Osteoblast (primary cell): ENCODE data around the gene RASSF4. TPM values are rescaled to one million over a fixed set of nuclear protein-coding genes. Genes with fewer than 3 reads are reported as not detected.

Experiments used
- DNase-seq: peaks from one replicate; pipeline ENCODE4 v3.0.0; 2011; ENCODE audit warnings: low spot score, mixed read lengths; ENCODE audit not compliant: insufficient read length; ENCODE audit errors: missing footprints
- H2AFZ ChIP-seq: 2 replicates; pipeline ENCODE4 v1.6.0; 2011; ENCODE audit warnings: mild to moderate bottlenecking, low read length
- H3K27ac ChIP-seq: 2 replicates; pipeline ENCODE4 v1.5.1; 2011; ENCODE audit warnings: mild to moderate bottlenecking, low read depth, low read length, moderate library complexity
- H3K27me3 ChIP-seq: 2 replicates; pipeline ENCODE4 v1.6.0; 2012; ENCODE audit warnings: mild to moderate bottlenecking, control low read depth, inconsistent platforms, low read length, moderate library complexity; ENCODE audit not compliant: insufficient read depth
- H3K36me3 ChIP-seq: 2 replicates; pipeline ENCODE4 v1.5.1; 2011; ENCODE audit warnings: mild to moderate bottlenecking, low read length, control low read depth, moderate library complexity; ENCODE audit not compliant: insufficient read depth
- H3K4me1 ChIP-seq: 2 replicates; pipeline ENCODE4 v1.5.1; 2011; ENCODE audit warnings: mild to moderate bottlenecking, low read length, control low read depth, moderate library complexity; ENCODE audit not compliant: insufficient read depth
- H3K4me2 ChIP-seq: 2 replicates; pipeline ENCODE4 v1.6.0; 2011; ENCODE audit warnings: mild to moderate bottlenecking, low read length; ENCODE audit not compliant: insufficient read depth
- H3K4me3 ChIP-seq: fragments of 200-600 bp; sonication (generic); 3 replicates; pipeline ENCODE4 v1.5.1; 2012; ENCODE audit warnings: mild to moderate bottlenecking, low read length, inconsistent platforms; ENCODE audit not compliant: insufficient read depth
- H3K79me2 ChIP-seq: 2 replicates; pipeline ENCODE4 v1.6.0; 2012; ENCODE audit warnings: mild to moderate bottlenecking, low read length, control low read depth, inconsistent platforms; ENCODE audit not compliant: insufficient read depth
- H3K9me3 ChIP-seq: 2 replicates; pipeline ENCODE4 v1.5.1; 2011; ENCODE audit warnings: low read depth, low read length, control low read depth
- H4K20me1 ChIP-seq: 2 replicates; pipeline ENCODE4 v1.6.0; 2012; ENCODE audit warnings: mild to moderate bottlenecking, low read length, control low read depth; ENCODE audit not compliant: insufficient read depth
- total RNA-seq: library from RNA; depleted of rRNA; stranded (reverse); fragments of >200 nt; gene quantifications from 2 replicates; pipeline ENCODE4 v1.2.3, GENCODE V29; 2012
- TF ChIP-seq, protein P1 (sequence below): IDR thresholded peaks from 2 replicates; pipeline ENCODE4 v1.5.1; 2011; ENCODE audit warnings: mild to moderate bottlenecking, low read depth, low read length, moderate library complexity; ENCODE audit errors: extremely low read depth

Gene RASSF4
- total RNA-seq, 1 donor: 4.0 TPM

DNA sequence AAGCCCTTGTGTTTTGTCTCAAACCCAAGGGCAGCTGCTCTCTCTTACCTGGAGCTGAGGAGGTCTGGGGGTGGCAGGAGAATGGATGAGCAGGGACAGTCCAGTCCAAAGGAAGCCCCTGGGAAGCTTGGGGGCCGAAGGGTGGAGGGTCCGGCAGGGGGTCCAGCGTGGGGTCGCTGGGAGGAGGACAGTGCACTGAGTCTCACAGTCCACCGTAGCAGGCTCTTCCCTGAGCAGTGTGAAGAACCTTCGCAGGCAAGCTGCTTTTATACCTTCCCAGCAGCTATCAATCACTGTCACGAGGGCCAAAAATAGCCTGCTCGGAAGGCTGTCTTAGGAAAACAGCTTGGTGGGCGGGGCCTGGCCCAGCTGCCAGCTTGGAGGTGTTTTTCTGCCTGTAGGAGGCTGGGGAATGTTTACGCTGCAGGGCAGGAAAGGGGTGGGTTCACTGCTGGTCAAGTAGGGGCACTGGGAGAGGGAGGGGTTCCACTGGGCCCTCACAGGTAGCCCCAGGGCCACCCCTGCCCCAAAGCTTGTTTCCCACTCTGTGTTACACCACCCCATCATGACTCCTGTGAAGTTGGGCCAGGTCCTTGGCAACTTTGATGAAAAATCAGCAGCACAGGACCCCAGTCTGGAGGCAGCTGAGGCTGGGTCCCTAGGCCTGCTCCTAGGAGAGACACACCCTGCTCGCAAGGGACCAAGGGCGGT is 19.1 kb downstream of the RASSF4 start, which contains the start of gene DEPP1:
Gene DEPP1 (minus strand): TSS at position 240 of the 711 bp plus-strand sequence. CDS start 779 bp downstream, outside the sequence.
- H3K9me3 ChIP-seq: no peaks in the 10 kb centered on the region
- peak within 1 kb of the TSS; percentile 71 for H3K27ac ChIP-seq
- no peaks in the 10 kb centered on the region for H3K36me3 ChIP-seq
- peak within 1 kb of the TSS; percentile 92 for H3K4me2 ChIP-seq
- TF ChIP-seq, protein P1, sequence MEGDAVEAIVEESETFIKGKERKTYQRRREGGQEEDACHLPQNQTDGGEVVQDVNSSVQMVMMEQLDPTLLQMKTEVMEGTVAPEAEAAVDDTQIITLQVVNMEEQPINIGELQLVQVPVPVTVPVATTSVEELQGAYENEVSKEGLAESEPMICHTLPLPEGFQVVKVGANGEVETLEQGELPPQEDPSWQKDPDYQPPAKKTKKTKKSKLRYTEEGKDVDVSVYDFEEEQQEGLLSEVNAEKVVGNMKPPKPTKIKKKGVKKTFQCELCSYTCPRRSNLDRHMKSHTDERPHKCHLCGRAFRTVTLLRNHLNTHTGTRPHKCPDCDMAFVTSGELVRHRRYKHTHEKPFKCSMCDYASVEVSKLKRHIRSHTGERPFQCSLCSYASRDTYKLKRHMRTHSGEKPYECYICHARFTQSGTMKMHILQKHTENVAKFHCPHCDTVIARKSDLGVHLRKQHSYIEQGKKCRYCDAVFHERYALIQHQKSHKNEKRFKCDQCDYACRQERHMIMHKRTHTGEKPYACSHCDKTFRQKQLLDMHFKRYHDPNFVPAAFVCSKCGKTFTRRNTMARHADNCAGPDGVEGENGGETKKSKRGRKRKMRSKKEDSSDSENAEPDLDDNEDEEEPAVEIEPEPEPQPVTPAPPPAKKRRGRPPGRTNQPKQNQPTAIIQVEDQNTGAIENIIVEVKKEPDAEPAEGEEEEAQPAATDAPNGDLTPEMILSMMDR: no peak
- H2AFZ ChIP-seq: peak within 1 kb of the TSS; percentile 73
- peaks cover 18% of the 10 kb centered on the region for H3K79me2 ChIP-seq
- peak; percentile 94 for DNase-seq
- H4K20me1 ChIP-seq: no peaks in the 10 kb centered on the region
- peak within 1 kb of the TSS; percentile 75 for H3K4me3 ChIP-seq
- no peaks in the 10 kb centered on the region for H3K27me3 ChIP-seq
- peaks cover 79% of the 10 kb centered on the region for H3K4me1 ChIP-seq

DNA sequence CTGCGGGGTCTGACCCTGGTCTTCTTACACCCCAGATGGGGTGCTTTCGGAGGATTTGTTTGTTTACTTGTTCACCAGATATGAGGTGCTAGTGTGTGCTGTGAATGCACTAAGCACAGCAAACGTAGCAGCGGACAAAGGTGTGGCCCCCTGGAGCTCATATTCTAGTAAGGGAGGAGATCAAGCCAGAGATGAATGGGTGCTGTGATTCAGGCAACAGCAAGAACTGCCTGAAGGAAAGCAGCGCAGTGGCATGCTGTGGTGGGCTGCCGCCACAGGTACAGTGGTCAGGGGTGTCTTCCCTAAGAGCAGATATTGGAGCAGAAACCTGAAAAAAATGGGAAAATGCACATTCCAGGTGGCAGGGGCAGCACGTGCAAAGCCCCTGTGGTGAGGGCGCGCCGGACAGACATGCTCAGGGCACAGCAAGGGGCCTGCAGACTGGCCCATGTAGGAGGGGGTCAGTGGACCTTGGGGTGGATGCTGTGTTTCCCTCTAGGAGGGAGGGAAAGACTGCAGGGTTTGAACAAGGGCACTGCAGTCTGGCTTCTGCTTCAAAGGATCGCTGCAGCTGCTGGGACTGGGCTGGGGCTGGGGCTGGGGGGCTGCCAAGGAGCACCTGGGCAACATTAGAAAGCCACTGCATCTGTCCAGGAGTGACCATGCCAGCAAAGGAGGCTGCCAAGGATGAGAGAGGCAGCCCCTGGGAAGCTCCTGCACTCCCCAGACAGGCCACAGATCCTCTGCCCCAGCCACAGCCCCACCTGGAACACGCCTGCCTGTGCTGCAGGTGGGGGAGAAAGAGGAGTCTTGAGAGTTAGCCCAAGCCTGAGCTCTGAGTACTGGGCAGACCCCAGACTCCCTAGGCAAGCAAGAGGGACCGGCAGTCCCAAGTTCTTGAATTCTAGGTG is 19.9 kb downstream of the RASSF4 start:
- H3K36me3 ChIP-seq: no peaks in the 10 kb centered on the region
- peak overlapping the region; percentile 75 for H3K4me3 ChIP-seq
- H3K27ac ChIP-seq: peak overlapping the region; percentile 94
- H2AFZ ChIP-seq: peak overlapping the region; percentile 73
- H3K4me1 ChIP-seq: peaks cover 74% of the 10 kb centered on the region
- no peaks in the 10 kb centered on the region for H3K27me3 ChIP-seq
- peak overlapping the region; percentile 92 for H3K4me2 ChIP-seq
- peaks cover 18% of the 10 kb centered on the region for H3K79me2 ChIP-seq
- no peaks in the 10 kb centered on the region for H4K20me1 ChIP-seq
- no peaks in the 10 kb centered on the region for H3K9me3 ChIP-seq
- no peak for DNase-seq
- TF ChIP-seq, protein P1: no peak

DNA sequence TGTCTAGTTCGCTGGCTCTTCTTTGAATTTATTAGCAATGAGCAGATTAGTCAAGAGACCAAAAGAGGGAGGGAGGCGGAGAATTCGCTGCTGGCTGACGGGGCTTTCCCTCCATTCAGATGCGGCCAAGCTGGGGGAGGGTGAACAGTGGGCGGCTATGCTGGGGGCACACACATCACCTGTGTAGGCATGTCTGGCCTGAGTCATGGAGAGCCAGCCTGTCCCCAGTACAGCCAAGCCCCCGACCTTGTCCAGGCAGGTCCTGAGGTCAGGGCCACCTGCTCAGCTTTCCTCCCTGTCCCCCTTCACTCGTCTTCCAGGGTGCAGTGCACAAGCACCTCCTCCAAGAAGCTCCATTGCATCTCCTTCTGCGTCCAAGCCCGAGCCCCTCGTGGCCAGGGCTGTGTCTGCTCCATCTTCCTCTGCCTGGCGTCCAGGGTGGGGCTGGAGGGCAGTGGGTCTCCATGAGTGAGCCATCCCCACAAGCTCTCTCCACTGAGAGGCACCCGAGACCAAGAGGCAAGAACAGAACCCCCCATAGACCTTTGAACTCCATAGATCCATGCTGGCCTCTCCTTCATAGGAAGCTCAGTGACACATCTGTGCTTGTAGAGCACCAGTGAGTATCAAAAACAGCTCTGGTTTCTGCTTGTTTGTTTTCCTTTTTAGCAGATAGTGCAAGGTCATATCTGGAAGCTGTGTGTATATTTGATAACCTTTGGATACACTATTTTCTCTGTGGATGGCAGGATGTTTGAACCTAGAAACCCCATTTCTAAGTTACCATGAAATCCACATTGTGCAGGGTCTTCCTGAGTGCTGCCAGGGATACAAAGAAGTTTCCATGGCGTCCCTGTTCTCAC is 20.9 kb downstream of the RASSF4 start:
- TF ChIP-seq, protein P1: no peak
- peak overlapping the region; percentile 21 for H3K4me3 ChIP-seq
- no peaks in the 10 kb centered on the region for H3K27me3 ChIP-seq
- H3K9me3 ChIP-seq: no peaks in the 10 kb centered on the region
- peak; percentile 64 for DNase-seq
- H4K20me1 ChIP-seq: no peaks in the 10 kb centered on the region
- peaks cover 69% of the 10 kb centered on the region for H3K4me1 ChIP-seq
- H3K4me2 ChIP-seq: peak overlapping the region; percentile 72
- H3K79me2 ChIP-seq: peaks cover 18% of the 10 kb centered on the region
- no peaks in the 10 kb centered on the region for H3K36me3 ChIP-seq
- peak overlapping the region; percentile 77 for H2AFZ ChIP-seq
- peak overlapping the region; percentile 94 for H3K27ac ChIP-seq
